Measurements from ENCODE around the gene OR5V1.
"Not testable (repeated sequence)": the region's sequence is repeated elsewhere in the genome, so short reads cannot be mapped to it uniquely, and the experiment has no call there.

The OR5V1 gene

DNA sequence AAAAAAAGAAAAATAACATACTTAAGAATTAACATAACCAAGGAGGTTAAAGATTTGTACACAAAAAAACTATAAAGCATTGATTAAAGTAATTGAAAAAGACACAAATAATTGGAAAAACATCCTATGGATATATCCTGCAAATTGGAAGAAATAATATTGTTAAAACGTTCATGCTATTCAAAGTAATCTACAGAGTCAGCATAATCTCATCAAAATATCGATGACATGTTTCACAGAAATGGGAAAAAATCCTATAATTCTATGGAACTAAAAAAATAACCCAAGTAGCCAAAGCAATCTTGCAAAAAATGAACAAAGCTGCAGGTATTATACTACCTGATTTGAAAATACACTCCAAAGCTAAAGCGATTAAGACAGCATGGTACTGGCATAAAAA, 23.3 kb downstream of the OR5V1 start:
- Histone ChIP-seq H3K36me3 (no peaks in the 10 kb centered on the region), H3K4me2 (no peak overlapping the region), H3K27me3 (no peaks in the 10 kb centered on the region), H3K9me3 (no peaks in the 10 kb centered on the region), H3K9ac (no peak overlapping the region), H3K4me3 (no peak overlapping the region), H3K27ac (no peak overlapping the region), H4K20me1 (no peaks in the 10 kb centered on the region), H3K4me1 (no peaks in the 10 kb centered on the region)
- no peak for TF ChIP-seq Cebpa-rat (IDR thresholded peaks at IDR 0.05)

- no peaks in the 10 kb centered on the region for H3K27me3 ChIP-seq
- no peak overlapping the region for H3K9ac ChIP-seq
- no peak overlapping the region for H3K4me3 ChIP-seq
- TF ChIP-seq Cebpa-rat (IDR thresholded peaks at IDR 0.05) = no peak
- no peaks in the 10 kb centered on the region for H4K20me1 ChIP-seq
- no peaks in the 10 kb centered on the region for H3K9me3 ChIP-seq
- H3K4me2 ChIP-seq = no peak overlapping the region
- H3K27ac ChIP-seq = no peak overlapping the region
- H3K36me3 ChIP-seq = no peaks in the 10 kb centered on the region
- H3K4me1 ChIP-seq = no peaks in the 10 kb centered on the region
Observed at GRCh38 chr6:29336269-29336668, 32.4 kb downstream of the OR5V1 start.

- no peaks in the 10 kb centered on the region for H3K9me3 ChIP-seq
- H3K36me3 ChIP-seq = no peaks in the 10 kb centered on the region
- no peaks in the 10 kb centered on the region for H3K27me3 ChIP-seq
Observed at GRCh38 chr6:29332676-29333075, 36.0 kb downstream of the OR5V1 start.

GRCh38 chr6:29325777-29326176, 42.9 kb downstream of the OR5V1 start:
- no peak overlapping the region for H3K9ac ChIP-seq
- H3K36me3 ChIP-seq = no peaks in the 10 kb centered on the region
- H3K4me1 ChIP-seq = no peaks in the 10 kb centered on the region
- TF ChIP-seq Cebpa-rat (IDR thresholded peaks at IDR 0.05) = no peak
- no peaks in the 10 kb centered on the region for H3K9me3 ChIP-seq
- no peak overlapping the region for H3K27ac ChIP-seq
- no peak overlapping the region for H3K4me3 ChIP-seq
- no peaks in the 10 kb centered on the region for H3K27me3 ChIP-seq
- no peak overlapping the region for H3K4me2 ChIP-seq
- no peaks in the 10 kb centered on the region for H4K20me1 ChIP-seq

More at GRCh38 chr6:29332676-29333075, 36.0 kb downstream of the OR5V1 start:
- H4K20me1 ChIP-seq = no peaks in the 10 kb centered on the region
- H3K9ac ChIP-seq = no peak overlapping the region
- H3K4me3 ChIP-seq = no peak overlapping the region
- no peaks in the 10 kb centered on the region for H3K4me1 ChIP-seq
- H3K4me2 ChIP-seq = no peak overlapping the region
- no peak overlapping the region for H3K27ac ChIP-seq
- TF ChIP-seq Cebpa-rat (IDR thresholded peaks at IDR 0.05) = no peak

DNA sequence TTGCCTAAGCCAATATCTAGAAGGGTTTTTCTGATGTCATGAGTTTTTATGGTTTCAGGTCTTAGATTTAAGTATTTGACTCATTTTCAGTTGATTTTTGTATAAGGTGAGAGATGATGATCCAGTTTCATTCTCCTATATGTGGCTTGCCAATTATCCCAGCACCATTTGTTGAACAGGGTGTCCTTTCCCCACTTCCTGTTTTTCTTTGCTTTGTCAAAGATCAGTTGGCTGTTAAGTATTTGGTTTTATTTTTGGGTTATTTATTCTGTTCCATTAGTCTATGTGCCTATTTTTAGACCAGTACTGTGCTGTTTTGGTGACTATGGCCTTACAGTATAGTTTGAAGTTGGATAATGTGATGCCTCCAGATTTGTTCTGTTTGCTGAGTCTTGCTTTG, 45.3 kb downstream of the OR5V1 start:
- H3K9ac ChIP-seq, H3K36me3 ChIP-seq, H3K4me1 ChIP-seq, H4K20me1 ChIP-seq, H3K27me3 ChIP-seq, H3K4me3 ChIP-seq, H3K4me2 ChIP-seq, H3K27ac ChIP-seq, H3K9me3 ChIP-seq: not testable (repeated sequence)

- H3K9ac ChIP-seq = no peak overlapping the region
- H3K27ac ChIP-seq = no peak overlapping the region
- H3K4me3 ChIP-seq = no peak overlapping the region
- no peaks in the 10 kb centered on the region for H3K9me3 ChIP-seq
- no peak overlapping the region for H3K4me2 ChIP-seq
- no peaks in the 10 kb centered on the region for H3K4me1 ChIP-seq
- no peaks in the 10 kb centered on the region for H4K20me1 ChIP-seq
- no peaks in the 10 kb centered on the region for H3K27me3 ChIP-seq
- no peaks in the 10 kb centered on the region for H3K36me3 ChIP-seq
- no peak for TF ChIP-seq Cebpa-rat (IDR thresholded peaks at IDR 0.05)
Observed at GRCh38 chr6:29319931-29320330, 48.7 kb downstream of the OR5V1 start.
